H9 (cell line): ENCODE results near the gene UBQLN2. TPM values are rescaled to one million over a fixed set of nuclear protein-coding genes. Genes with fewer than 3 reads are reported as not detected.

Source experiments
- DNase-seq: peaks from one replicate; pipeline ENCODE4 v3.0.0-alpha.2; 2017
- H2AFZ ChIP-seq: one replicate; pipeline ENCODE4 v1.6.1; 2013; ENCODE audit warnings: mild to moderate bottlenecking, low read length, control low read depth, moderate library complexity
- H2AK5ac ChIP-seq: 2 replicates; pipeline ENCODE4 v1.6.1; 2013; ENCODE audit warnings: low read length, control low read depth, mixed read lengths; ENCODE audit not compliant: insufficient read length
- H2BK120ac ChIP-seq: one replicate; pipeline ENCODE4 v1.6.1; 2013; ENCODE audit warnings: low read depth, mild to moderate bottlenecking, low read length, control low read depth, inconsistent platforms; ENCODE audit not compliant: poor library complexity, severe bottlenecking
- H2BK12ac ChIP-seq: 2 replicates; pipeline ENCODE4 v1.6.1; 2013; ENCODE audit warnings: low read length, control low read depth, mixed read lengths, low read depth; ENCODE audit not compliant: insufficient read length
- H2BK15ac ChIP-seq: 2 replicates; pipeline ENCODE4 v1.6.1; 2013; ENCODE audit warnings: low read depth, low read length, control low read depth
- H2BK20ac ChIP-seq: one replicate; pipeline ENCODE4 v1.6.1; 2013; ENCODE audit warnings: low read depth, mild to moderate bottlenecking, low read length, control low read depth, inconsistent platforms; ENCODE audit not compliant: poor library complexity, severe bottlenecking
- H2BK5ac ChIP-seq: 2 replicates; pipeline ENCODE4 v1.6.1; 2013; ENCODE audit warnings: low read length, control low read depth, mixed read lengths; ENCODE audit not compliant: insufficient read length
- H3K14ac ChIP-seq: 2 replicates; pipeline ENCODE4 v1.6.1; 2013; ENCODE audit warnings: low read length, control low read depth; ENCODE audit not compliant: insufficient read depth
- H3K18ac ChIP-seq: 2 replicates; pipeline ENCODE4 v1.6.1; 2013; ENCODE audit warnings: low read depth, mild to moderate bottlenecking, mixed read lengths, low read length, control low read depth; ENCODE audit not compliant: insufficient read length
- H3K23ac ChIP-seq: 2 replicates; pipeline ENCODE4 v1.6.1; 2013; ENCODE audit warnings: low read length, control low read depth, mixed read lengths, low read depth; ENCODE audit not compliant: insufficient read length
- H3K23me2 ChIP-seq: 2 replicates; pipeline ENCODE4 v1.6.1; 2013; ENCODE audit warnings: low read depth, mild to moderate bottlenecking, mixed read lengths, low read length, control low read depth; ENCODE audit not compliant: insufficient read length, poor library complexity, severe bottlenecking
- H3K27ac ChIP-seq: 2 replicates; pipeline ENCODE4 v1.5.1; 2013; ENCODE audit warnings: low read length, control low read depth, mixed read lengths, low read depth; ENCODE audit not compliant: insufficient read length
- H3K27me3 ChIP-seq: 2 replicates; pipeline ENCODE4 v1.6.1; 2013; ENCODE audit warnings: low read length, control low read depth, inconsistent platforms; ENCODE audit not compliant: insufficient read depth
- H3K4ac ChIP-seq: 2 replicates; pipeline ENCODE4 v1.6.1; 2013; ENCODE audit warnings: low read depth, mild to moderate bottlenecking, control low read depth, inconsistent platforms, low read length, moderate library complexity
- H3K4me1 ChIP-seq: 2 replicates; pipeline ENCODE4 v1.6.1; 2013; ENCODE audit warnings: low read length, control low read depth, inconsistent platforms; ENCODE audit not compliant: insufficient read depth
- H3K4me2 ChIP-seq: 2 replicates; pipeline ENCODE4 v1.6.1; 2013; ENCODE audit warnings: low read length, control low read depth, mixed read lengths; ENCODE audit not compliant: insufficient read length, insufficient read depth
- H3K56ac ChIP-seq: 2 replicates; pipeline ENCODE4 v1.6.1; 2013; ENCODE audit warnings: low read depth, mild to moderate bottlenecking, mixed read lengths, low read length, control low read depth; ENCODE audit not compliant: insufficient read length
- H3K79me1 ChIP-seq: 2 replicates; pipeline ENCODE4 v1.6.1; 2013; ENCODE audit warnings: low read depth, mild to moderate bottlenecking, moderate library complexity, low read length, control low read depth, inconsistent platforms; ENCODE audit not compliant: insufficient read depth, poor library complexity, severe bottlenecking
- H3K79me2 ChIP-seq: 2 replicates; pipeline ENCODE4 v1.6.1; 2013; ENCODE audit warnings: low read length, control low read depth, inconsistent platforms; ENCODE audit not compliant: insufficient read depth
- H3K9ac ChIP-seq: 2 replicates; pipeline ENCODE4 v1.6.1; 2013; ENCODE audit warnings: low read length, control low read depth, mixed read lengths; ENCODE audit not compliant: insufficient read length; ENCODE audit errors: extremely low read depth
- H3K9me3 ChIP-seq: one replicate; pipeline ENCODE4 v1.6.1; 2013; ENCODE audit warnings: low read depth, low read length, inconsistent platforms; ENCODE audit not compliant: control insufficient read depth
- H3T11ph ChIP-seq: one replicate; pipeline ENCODE4 v1.6.1; 2013; ENCODE audit warnings: mild to moderate bottlenecking, low read length, control low read depth, inconsistent platforms
- H4K20me1 ChIP-seq: one replicate; pipeline ENCODE4 v1.6.1; 2013; ENCODE audit not compliant: control insufficient read depth, insufficient read length, insufficient read depth
- H4K5ac ChIP-seq: 2 replicates; pipeline ENCODE4 v1.6.1; 2013; ENCODE audit warnings: low read depth, mild to moderate bottlenecking, mixed read lengths, low read length, control low read depth; ENCODE audit not compliant: insufficient read length
- H4K8ac ChIP-seq: replicated peaks from 2 replicates; pipeline ENCODE4 v1.6.1; 2013; ENCODE audit warnings: low read length, control low read depth, mixed read lengths, low read depth; ENCODE audit not compliant: insufficient read length
- H4K91ac ChIP-seq: 2 replicates; pipeline ENCODE4 v1.6.1; 2013; ENCODE audit warnings: low read depth, mild to moderate bottlenecking, moderate library complexity, mixed read lengths, low read length, control low read depth; ENCODE audit not compliant: insufficient read length
- H3K27ac Mint-ChIP-seq, 3 experiments: 2 replicates in 2 of 3; 3 replicates in 1 of 3; pipeline ENCODE4 v1.8.0; 2020 to 2021; ENCODE audit warnings: mixed read lengths in 3 of 3, mild to moderate bottlenecking in 1 of 3, moderate library complexity in 1 of 3
- H3K27me3 Mint-ChIP-seq: 2 replicates; pipeline ENCODE4 v1.8.0; 2021; ENCODE audit warnings: low read depth, mild to moderate bottlenecking, moderate library complexity, mixed read lengths
- H3K36me3 Mint-ChIP-seq, 3 experiments: 2 replicates in 2 of 3; 3 replicates in 1 of 3; pipeline ENCODE4 v1.8.0; 2020 to 2021; ENCODE audit warnings: low read depth in 3 of 3, mixed read lengths in 3 of 3; ENCODE audit not compliant: insufficient read depth in 1 of 3
- H3K4me1 Mint-ChIP-seq, 2 experiments: 2 replicates each; pipeline ENCODE4 v1.8.0; 2020; ENCODE audit warnings: mixed read lengths in 2 of 2
- H3K4me3 Mint-ChIP-seq, 2 experiments: 2 replicates in 1 of 2; 3 replicates in 1 of 2; pipeline ENCODE4 v1.8.0; 2020 to 2021; ENCODE audit warnings: mild to moderate bottlenecking in 2 of 2, mixed read lengths in 2 of 2, moderate library complexity in 1 of 2
- H3K9me3 Mint-ChIP-seq, 2 experiments: 2 replicates in 1 of 2; 3 replicates in 1 of 2; pipeline ENCODE4 v1.8.0; 2020; ENCODE audit warnings: mild to moderate bottlenecking in 2 of 2, mixed read lengths in 2 of 2, moderate library complexity in 1 of 2
- CTCF ChIP-seq: fragments of 200-600 bp; sonication (generic); conservative IDR thresholded peaks from 3 replicates; pipeline ENCODE4 v1.8.0; 2021; ENCODE audit warnings: antibody characterized with exemption, mild to moderate bottlenecking
- WGBS: extraction: QIAGEN DNeasy Blood & Tissue Kit; methylation state at CpG from one replicate; pipeline ENCODE4 v1.1.7; 2013; ENCODE audit warnings: missing lambda C conversion rate, low lambda C conversion rate, mixed read lengths; ENCODE audit not compliant: insufficient read length; ENCODE audit errors: extremely low coverage; 5-methylcytosine and 5-hydroxymethylcytosine counted together
- total RNA-seq: library from RNA; stranded (reverse); gene quantifications from 2 replicates; pipeline ENCODE4 v1.2.1, GENCODE V29; 2021

UBQLN2 gene
- total RNA-seq, 1 experiment from 2014 or later: 30.0 TPM

- Histone ChIP-seq H4K5ac (no peak overlapping the region), H2AFZ (no peak overlapping the region), H3K4me2 (no peak overlapping the region), H3K27ac (no peak overlapping the region), H4K91ac (no peak overlapping the region), H2BK5ac (no peak overlapping the region), H4K20me1 (no peaks in the 10 kb centered on the region), H3K18ac (no peak overlapping the region), H3T11ph (no peak overlapping the region), H3K56ac (no peak overlapping the region), H3K27me3 (no peaks in the 10 kb centered on the region), H3K14ac (no peak overlapping the region), H3K9me3 (no peaks in the 10 kb centered on the region), H2BK12ac (no peak overlapping the region), H2BK20ac (no peak overlapping the region), H2AK5ac (no peak overlapping the region), H3K9ac (no peak overlapping the region), H4K8ac (no peak overlapping the region), H3K23me2 (no peaks in the 10 kb centered on the region), H3K79me1 (no peaks in the 10 kb centered on the region), H3K4me1 (no peaks in the 10 kb centered on the region; the same call in 1 of the 2 replicates), H2BK15ac (no peak overlapping the region), H3K79me2 (no peaks in the 10 kb centered on the region), H3K4ac (no peak overlapping the region), H2BK120ac (no peak overlapping the region), H3K23ac (no peak overlapping the region)
- no peak overlapping the region for H3K27ac Mint-ChIP-seq
- no peak for TF ChIP-seq CTCF
- peaks cover 2 to 10% (median 3%) of the 10 kb centered on the region in 3 experiments; a peak in 4 of 7 replicates for H3K36me3 Mint-ChIP-seq
- H3K4me3 Mint-ChIP-seq: no peak overlapping the region
- DNase-seq: no peak
- H3K9me3 Mint-ChIP-seq: peaks cover 61 to 70% of the 10 kb centered on the region in 2 experiments
- no peaks in the 10 kb centered on the region for H3K27me3 Mint-ChIP-seq
- WGBS: no CpG with 5 or more reads among the region's 2 CpGs
- peaks cover 3 to 4% of the 10 kb centered on the region in 2 experiments; a peak in 1 of 4 replicates for H3K4me1 Mint-ChIP-seq
Measured at GRCh38 chrX:56600141-56600540, 36.7 kb downstream of the UBQLN2 start.
